K562 (cell line): Measurements from ENCODE around the gene SIMC1. TPM values are rescaled to one million over a fixed set of nuclear protein-coding genes. Genes with fewer than 3 reads are reported as not detected.

ENCODE experiments used
- ATAC-seq: fragments of 200-7000 bp; cut with Tn5 transposase; 3 replicates; pipeline ENCODE4 v1.9.1; 2020; ENCODE audit warnings: moderate library complexity
- BruUV-seq: library from RNA; stranded (reverse); fragments of 400-500 nt; replicated peaks from 2 replicates; lab custom pipeline; 2021; lab: Mats Ljungman, UMichigan
- CTCF ChIA-PET: fragments of 300-600 bp; formaldehyde crosslinking; extraction: SDS; loops from one replicate; lab custom pipeline; 2021; ENCODE audit warnings: low intra/inter-chr PET ratio; lab: Yijun Ruan, JAX
- POLR2A ChIA-PET: fragments of 300-600, 350-650 bp; sonication (Branson Sonifier 250); formaldehyde crosslinking; extraction: SDS; loops from one replicate; lab custom pipeline; 2021; ENCODE audit warnings: antibody characterized with exemption, inconsistent platforms; lab: Yijun Ruan, JAX
- DNase-seq, 4 experiments: peaks; one replicate each; pipeline versions ENCODE4 v3.0.0 to v3.0.0-alpha.2; 2011 to 2018; ENCODE audit warnings: low spot score in 3 of 4, mixed read lengths in 3 of 4; ENCODE audit errors: extremely low read depth in 1 of 4
- FAIRE-seq: peaks from 2 replicates; lab custom pipeline; 2011; peaks lifted over from hg19 to GRCh38; lab: Jason Lieb, UNC
- H2AFZ ChIP-seq: 2 replicates; pipeline ENCODE4 v1.6.0; 2011; ENCODE audit warnings: low read depth, low read length, control low read depth, inconsistent platforms
- H3K27ac ChIP-seq: fragments of 200-600 bp; 3 replicates; pipeline ENCODE4 v1.8.0; 2011; ENCODE audit warnings: low read depth, mild to moderate bottlenecking, control low read depth, inconsistent platforms, low read length, moderate library complexity, mixed read lengths; ENCODE audit errors: extremely low read depth
- H3K27me3 ChIP-seq, 2 experiments: fragments of 300-600 bp in 1 of 2; 2 replicates in 1 of 2; 3 replicates in 1 of 2; pipeline versions ENCODE4 v1.6.0 to v1.8.0; 2011; ENCODE audit warnings: inconsistent platforms in 2 of 2, low read length in 2 of 2, mild to moderate bottlenecking in 1 of 2, mixed read lengths in 1 of 2, moderate library complexity in 1 of 2; ENCODE audit not compliant: control insufficient read depth in 2 of 2, insufficient read depth in 2 of 2
- H3K36me3 ChIP-seq: fragments of 300-600 bp; 3 replicates; pipeline ENCODE4 v1.8.0; 2011; ENCODE audit warnings: mild to moderate bottlenecking, low read length, inconsistent platforms; ENCODE audit not compliant: control insufficient read depth, insufficient read depth
- H3K4me1 ChIP-seq, 2 experiments: fragments of 200-600 bp in 1 of 2; replicated peaks in 1 of 2; 2 replicates in 1 of 2; 3 replicates in 1 of 2; pipeline versions ENCODE4 v1.5.1 to v1.8.0; 2011; ENCODE audit warnings: inconsistent platforms in 2 of 2, low read length in 2 of 2, mild to moderate bottlenecking in 1 of 2, mixed read lengths in 1 of 2, moderate library complexity in 1 of 2; ENCODE audit not compliant: control insufficient read depth in 2 of 2, insufficient read depth in 2 of 2
- H3K4me2 ChIP-seq: 2 replicates; pipeline ENCODE4 v1.6.1; 2011; ENCODE audit warnings: low read length, control low read depth, inconsistent platforms, mixed read lengths; ENCODE audit not compliant: insufficient read depth
- H3K4me3 ChIP-seq: fragments of 200-600 bp; sonication (generic), shearing (Covaris generic); 2 replicates; pipeline ENCODE4 v1.5.1; 2016; ENCODE audit warnings: control low read depth, inconsistent platforms
- H3K79me2 ChIP-seq: fragments of 200-600 bp; 3 replicates; pipeline ENCODE4 v1.8.0; 2011; ENCODE audit warnings: low read length, inconsistent platforms; ENCODE audit not compliant: control insufficient read depth, insufficient read depth
- H3K9ac ChIP-seq, 2 experiments: 2 replicates each; pipeline versions ENCODE4 v1.6.0 to v1.6.1; 2011; ENCODE audit warnings: low read depth in 2 of 2, low read length in 2 of 2, control low read depth in 1 of 2, inconsistent platforms in 1 of 2, mild to moderate bottlenecking in 1 of 2, mixed read lengths in 1 of 2; ENCODE audit not compliant: insufficient read depth in 1 of 2
- H3K9me1 ChIP-seq: one replicate; pipeline ENCODE4 v1.6.0; 2011; ENCODE audit warnings: inconsistent platforms, mild to moderate bottlenecking, low read length, moderate library complexity; ENCODE audit not compliant: control insufficient read depth, insufficient read depth
- H3K9me3 ChIP-seq: replicated peaks from 2 replicates; pipeline ENCODE4 v1.5.1; 2011; ENCODE audit warnings: low read depth, low read length, inconsistent platforms; ENCODE audit not compliant: control insufficient read depth, insufficient read depth
- H4K20me1 ChIP-seq: replicated peaks from 2 replicates; pipeline ENCODE4 v1.6.1; 2011; ENCODE audit warnings: low read length, inconsistent platforms, mixed read lengths; ENCODE audit not compliant: control insufficient read depth, insufficient read depth
- ATF7 ChIP-seq: fragments of 450-650 bp; IDR thresholded peaks from 2 replicates; pipeline ENCODE4 v1.7.1; 2014; ENCODE audit warnings: mild to moderate bottlenecking, moderate library complexity
- CHD1 ChIP-seq: fragments of 200-600 bp; sonication (generic); IDR thresholded peaks from one replicate; pipeline ENCODE4 v1.6.1; 2012; ENCODE audit warnings: mild to moderate bottlenecking, moderate library complexity, low read length, inconsistent platforms
- DDX20 ChIP-seq: fragments of 450-650 bp; IDR thresholded peaks from 2 replicates; pipeline ENCODE4 v1.6.1; 2016; ENCODE audit warnings: missing genetic modification characterization, low read depth, mild to moderate bottlenecking, missing compliant biosample characterization, moderate library complexity
- ETV5 ChIP-seq: sonication (generic); formaldehyde crosslinking; IDR thresholded peaks from 2 replicates; pipeline ENCODE4 v1.4.0; 2020; ENCODE audit warnings: low read depth, mild to moderate bottlenecking, missing genetic modification reagents
- JUND ChIP-seq, 2 experiments: IDR thresholded peaks; 2 replicates in 1 of 2; 3 replicates in 1 of 2; pipeline ENCODE4 v1.6.1; 2011; ENCODE audit warnings: borderline replicate concordance in 2 of 2, low read depth in 2 of 2, low read length in 2 of 2, improper control_type of control experiment in 1 of 2, missing biosample characterization in 1 of 2, missing genetic modification characterization in 1 of 2, missing genetic modification reagents in 1 of 2
- MTA3 ChIP-seq: fragments of 450-650 bp; formaldehyde crosslinking; IDR thresholded peaks from 2 replicates; pipeline ENCODE4 v1.6.1; 2017; ENCODE audit warnings: mild to moderate bottlenecking, borderline replicate concordance
- PYGO2 ChIP-seq: fragments of 450-650 bp; IDR thresholded peaks from 2 replicates; pipeline ENCODE4 v1.6.1; 2016; ENCODE audit warnings: mild to moderate bottlenecking, missing genetic modification characterization, moderate library complexity, missing compliant biosample characterization
- STAT5A ChIP-seq: IDR thresholded peaks from 2 replicates; pipeline ENCODE4 v1.6.1; 2012; ENCODE audit warnings: low read length, inconsistent platforms, borderline replicate concordance
- ZEB2 ChIP-seq: fragments of 450-650 bp; IDR thresholded peaks from 2 replicates; pipeline ENCODE4 v1.6.1; 2016
- ZNF644 ChIP-seq: fragments of 200-800 bp; sonication (Bioruptor generic); IDR thresholded peaks from 2 replicates; pipeline ENCODE4 v1.6.1; 2016; ENCODE audit warnings: low read depth, missing genetic modification characterization, missing compliant biosample characterization
- ZNF696 ChIP-seq: fragments of 250-450 bp; sonication (Bioruptor Pico); conservative IDR thresholded peaks from 2 replicates; pipeline ENCODE4 v1.4.0; 2020; ENCODE audit warnings: mild to moderate bottlenecking, moderate library complexity
- WGBS: fragments of 100-300 bp; shearing (Covaris generic); methylation state at CpG from one replicate; pipeline ENCODE4 v1.1.6; 2016; ENCODE audit warnings: low coverage, mixed read lengths; ENCODE audit not compliant: insufficient coverage; ENCODE audit errors: missing lambda C conversion rate; 5-methylcytosine and 5-hydroxymethylcytosine counted together
- in situ Hi-C: fragments of 300-500 bp; cut with MboI; formaldehyde crosslinking; loops from 4 replicates; pipeline ENCODE4 v1.15.0; 2018; ENCODE audit warnings: inconsistent platforms, mixed read lengths
- intact Hi-C: fragments of 100-400 bp; cut with micrococcal nuclease; formaldehyde crosslinking; loops from 2 replicates; pipeline ENCODE4 v1.14.2; 2022
- polyA plus RNA-seq, 8 experiments: library from polyadenylated mRNA; depleted of rRNA in 4 of 8; stranded (reverse) in 5 of 8; unstranded in 3 of 8; fragments of >200 nt; fragmentation: Nextera tagmentation in 2 of 8; fragmentation: Illumina TruSeq in 1 of 8; extraction: Ambion mirVana in 2 of 8; extraction: Trizol in 1 of 8; gene quantifications; 2 replicates each; pipeline versions ENCODE4 v1.2.1 to v1.2.3, GENCODE V29; 2011 to 2014; ENCODE audit warnings: inconsistent platforms in 1 of 8, missing spikeins in 1 of 8
- total RNA-seq, 7 experiments: library from RNA; depleted of rRNA in 6 of 7; stranded (reverse); fragments of >200 nt in 6 of 7; fragmentation: Illumina TruSeq in 2 of 7; extraction: Trizol in 2 of 7; gene quantifications; 2 replicates each; pipeline versions ENCODE4 v1.2.1 to v1.2.3, GENCODE V29; 2011 to 2021; ENCODE audit warnings: low replicate concordance in 1 of 7
- TF ChIP-seq, protein P1 (sequence below), 2 experiments: fragments of 450-650 bp in 1 of 2; sonication (generic) in 1 of 2; formaldehyde crosslinking in 1 of 2; IDR thresholded peaks in 1 of 2; conservative IDR thresholded peaks in 1 of 2; 2 replicates each; pipeline versions ENCODE4 v1.6.1 to v1.8.1; 2016 to 2023; ENCODE audit warnings: mild to moderate bottlenecking in 2 of 2, moderate library complexity in 2 of 2, inconsistent platforms in 1 of 2, missing genetic modification reagents in 1 of 2

Gene SIMC1
- total and polyA plus RNA-seq, 9 of the 15 experiments (the other 6 are each of a cell fraction or from before 2014, with no cell fraction given), result 7.2 to 36.3 (median 14.7) TPM

DNA sequence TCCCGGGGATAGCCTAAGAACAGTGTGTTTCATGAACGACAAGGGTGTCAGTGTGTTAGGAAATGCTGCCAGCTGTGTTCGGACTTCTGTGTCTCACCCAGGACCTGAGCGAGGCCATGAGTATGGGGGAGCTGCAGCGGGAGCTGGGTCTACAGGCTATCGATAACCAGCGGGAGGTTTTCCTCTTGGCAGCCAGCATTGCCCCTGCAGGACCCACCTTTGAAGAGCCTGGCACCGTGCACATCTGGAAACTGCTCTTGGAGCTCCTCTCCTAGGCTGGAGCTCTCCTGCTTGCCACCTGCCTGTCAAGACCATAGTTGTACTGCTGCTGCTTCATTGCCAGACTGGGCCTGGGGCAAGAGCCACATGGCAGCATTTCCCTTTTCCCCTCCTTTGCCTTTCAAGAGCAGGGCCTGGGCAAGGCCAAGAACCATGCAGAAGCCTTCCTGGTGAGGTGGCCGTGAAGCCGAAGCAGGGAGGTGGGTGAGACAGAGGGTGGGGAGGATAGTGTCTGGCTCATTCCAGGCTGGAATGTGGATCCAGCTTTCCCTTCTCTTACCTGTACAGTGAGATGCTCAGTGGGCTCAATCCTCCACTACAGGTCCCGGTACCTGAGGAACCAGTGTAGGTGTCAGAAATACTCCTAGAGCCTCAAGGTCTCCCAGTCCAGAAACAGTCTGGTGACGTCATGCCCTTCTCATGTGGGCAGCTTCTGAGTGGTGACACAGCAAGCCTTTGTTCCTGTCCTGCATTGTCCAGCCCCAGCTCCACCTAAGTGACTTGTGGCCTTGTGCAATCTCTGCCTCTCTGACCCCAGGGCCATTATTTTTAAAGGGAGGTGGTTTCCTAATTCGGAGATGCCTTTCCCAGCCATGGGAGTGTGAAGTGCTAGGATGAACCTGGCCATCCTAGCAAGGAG is 133.7 kb downstream of the SIMC1 start:
- peak; percentile 77 for ATAC-seq
- ChIA-PET CTCF (no interaction called here), POLR2A (interaction anchor here (0.6 to 3.0 kb wide), 6 partner anchors 10 to 228 kb away, joined by 3 to 11 read pairs (median 4); partner anchors contain the start of gene KIAA1191)
- in situ Hi-C loops (no loop called here), intact Hi-C loops (no loop called here)
- no peak overlapping the region for H2AFZ ChIP-seq
- H3K79me2 ChIP-seq, result no peaks in the 10 kb centered on the region
- FAIRE-seq, result peak; percentile 37
- no peaks in the 10 kb centered on the region for H3K9me3 ChIP-seq
- H3K9ac ChIP-seq, result peak overlapping the region in 1 of 2 experiments; percentile 29; a peak in 1 of 4 replicates
- H3K27ac ChIP-seq, result no peak overlapping the region
- H3K36me3 ChIP-seq, result no peaks in the 10 kb centered on the region
- no peaks in the 10 kb centered on the region for H3K27me3 ChIP-seq
- H4K20me1 ChIP-seq, result no peaks in the 10 kb centered on the region
- WGBS, result 62% methylated on average over 13 of the region's 13 CpGs
- peaks cover 7 to 19% of the 10 kb centered on the region in 2 experiments for H3K4me1 ChIP-seq
- H3K9me1 ChIP-seq, result no peaks in the 10 kb centered on the region
- peak in 2 of 4 experiments; percentile 43 to 52 for DNase-seq
- no peak overlapping the region for H3K4me3 ChIP-seq
- no peak overlapping the region for H3K4me2 ChIP-seq
- no TSS peak for BruUV-seq
- TF ChIP-seq PYGO2 (tag) (no peak), STAT5A (no peak), ATF7 (peak; percentile 96), ETV5 (no peak), JUND (IDR thresholded peaks at IDR 0.05; ENCODE audit: borderline replicate concordance, low read depth, low read length) (peak; percentile 88), JUND (tag; IDR thresholded peaks at IDR 0.05; ENCODE audit: borderline replicate concordance, low read depth, low read length) (peak; percentile 87), ZNF696 (CRISPR knock-in tag) (no peak), ZEB2 (no peak), CHD1 (no peak), ZNF644 (no peak), DDX20 (tag) (no peak), MTA3 (no peak)
- TF ChIP-seq, protein P1, sequence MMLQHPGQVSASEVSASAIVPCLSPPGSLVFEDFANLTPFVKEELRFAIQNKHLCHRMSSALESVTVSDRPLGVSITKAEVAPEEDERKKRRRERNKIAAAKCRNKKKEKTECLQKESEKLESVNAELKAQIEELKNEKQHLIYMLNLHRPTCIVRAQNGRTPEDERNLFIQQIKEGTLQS (IDR thresholded peaks at IDR 0.05), result peak; percentile 96
- TF ChIP-seq, protein P1 (CRISPR knock-in tag; conservative IDR thresholded peaks at IDR 0.05), result no peak
